H1 (cell line): ENCODE measurements around the gene TJP2. TPM values are rescaled to one million over a fixed set of nuclear protein-coding genes. Genes with fewer than 3 reads are reported as not detected.

Experiments used
- CTCF ChIA-PET: fragments of 300-600 bp; sonication (Branson Sonifier 250); formaldehyde crosslinking; loops from one replicate; lab custom pipeline; 2021; ENCODE audit not compliant: partially characterized antibody; lab: Charles Lee
- POLR2A ChIA-PET: fragments of 300-600 bp; sonication (Branson Sonifier 250); formaldehyde crosslinking; loops from one replicate; lab custom pipeline; 2021; ENCODE audit warnings: inconsistent platforms; ENCODE audit not compliant: partially characterized antibody; lab: Charles Lee
- DNase-seq, 2 experiments: peaks; one replicate each; pipeline versions ENCODE4 v3.0.0 to v3.0.0-alpha.2; 2010 to 2022; ENCODE audit warnings: low spot score in 2 of 2, low read depth in 1 of 2, mixed read lengths in 1 of 2
- FAIRE-seq: peaks from 2 replicates; lab custom pipeline; 2011; peaks lifted over from hg19 to GRCh38; lab: Jason Lieb, UNC
- H2AFZ ChIP-seq: 2 replicates; pipeline ENCODE4 v1.8.1; 2012; ENCODE audit warnings: low read length, inconsistent platforms
- H2AK5ac ChIP-seq: 2 replicates; pipeline ENCODE4 v1.6.1; 2013; ENCODE audit warnings: low read depth, low read length
- H2BK120ac ChIP-seq: replicated peaks from 2 replicates; pipeline ENCODE3; 2013; ENCODE audit warnings: low read depth, low read length, inconsistent platforms
- H2BK12ac ChIP-seq: 2 replicates; pipeline ENCODE4 v1.6.1; 2013; ENCODE audit warnings: low read depth, low read length
- H2BK15ac ChIP-seq: 2 replicates; pipeline ENCODE4 v1.6.1; 2013; ENCODE audit warnings: low read length
- H2BK20ac ChIP-seq: 2 replicates; pipeline ENCODE4 v1.6.1; 2013; ENCODE audit warnings: low read length
- H2BK5ac ChIP-seq: 2 replicates; pipeline ENCODE4 v1.6.1; 2013; ENCODE audit warnings: low read depth, low read length
- H3K14ac ChIP-seq: 2 replicates; pipeline ENCODE4 v1.6.1; 2013; ENCODE audit warnings: inconsistent platforms; ENCODE audit not compliant: insufficient read length
- H3K18ac ChIP-seq: 2 replicates; pipeline ENCODE4 v1.6.1; 2013; ENCODE audit warnings: low read length; ENCODE audit errors: extremely low read depth
- H3K23ac ChIP-seq: 2 replicates; pipeline ENCODE4 v1.6.1; 2013; ENCODE audit warnings: inconsistent platforms; ENCODE audit not compliant: insufficient read length
- H3K23me2 ChIP-seq: 2 replicates; pipeline ENCODE4 v1.6.1; 2013; ENCODE audit warnings: low read depth, low read length
- H3K27ac ChIP-seq: 2 replicates; pipeline ENCODE4 v1.6.1; 2011; ENCODE audit warnings: low read depth, low read length, inconsistent platforms
- H3K27me3 ChIP-seq, 4 experiments: replicated peaks in 1 of 4; 1 replicate in 1 of 4; 2 replicates in 3 of 4; pipeline versions ENCODE4 v1.6.1 to v1.8.1; 2011 to 2013; ENCODE audit warnings: low read length in 3 of 4, mild to moderate bottlenecking in 3 of 4, inconsistent platforms in 2 of 4, mixed read lengths in 2 of 4, moderate library complexity in 1 of 4; ENCODE audit not compliant: control insufficient read depth in 3 of 4, insufficient read depth in 3 of 4; ENCODE audit errors: extremely low read depth in 1 of 4
- H3K36me3 ChIP-seq, 4 experiments: 2 replicates each; pipeline versions ENCODE4 v1.6.1 to v1.8.1; 2011 to 2013; ENCODE audit warnings: mild to moderate bottlenecking in 4 of 4, low read length in 3 of 4, moderate library complexity in 2 of 4, control low read depth in 1 of 4, inconsistent platforms in 1 of 4; ENCODE audit not compliant: insufficient read depth in 4 of 4, control insufficient read depth in 2 of 4
- H3K4ac ChIP-seq: replicated peaks from 2 replicates; pipeline ENCODE3; 2013; ENCODE audit warnings: low read length, low read depth, mixed read lengths, inconsistent platforms; ENCODE audit not compliant: insufficient read length
- H3K4me1 ChIP-seq, 4 experiments: replicated peaks in 1 of 4; 1 replicate in 1 of 4; 2 replicates in 3 of 4; pipeline versions ENCODE4 v1.6.1 to v1.8.1; 2011 to 2013; ENCODE audit warnings: low read length in 3 of 4, inconsistent platforms in 2 of 4, mixed read lengths in 1 of 4; ENCODE audit not compliant: insufficient read depth in 4 of 4, control insufficient read depth in 3 of 4
- H3K4me2 ChIP-seq, 2 experiments: 2 replicates each; pipeline versions ENCODE4 v1.6.1 to v1.8.1; 2011 to 2013; ENCODE audit warnings: low read depth in 2 of 2, low read length in 2 of 2, control low read depth in 1 of 2, inconsistent platforms in 1 of 2, mild to moderate bottlenecking in 1 of 2; ENCODE audit not compliant: insufficient read depth in 1 of 2
- H3K4me3 ChIP-seq, 4 experiments: fragments of 200-600, 300-600 bp in 1 of 4; sonication (generic), shearing (Covaris generic), sonication (Bioruptor Twin) in 1 of 4; 2 replicates each; pipeline versions ENCODE4 v1.5.1 to v1.8.1; 2011 to 2016; ENCODE audit warnings: low read length in 4 of 4, low read depth in 3 of 4, control low read depth in 2 of 4, inconsistent platforms in 2 of 4, mild to moderate bottlenecking in 2 of 4, mixed read lengths in 1 of 4, moderate library complexity in 1 of 4; ENCODE audit not compliant: insufficient read depth in 2 of 4; ENCODE audit errors: extremely low read depth in 1 of 4
- H3K56ac ChIP-seq: replicated peaks from 2 replicates; pipeline ENCODE3; 2013; ENCODE audit warnings: low read depth, mild to moderate bottlenecking, mixed read lengths, low read length, inconsistent platforms; ENCODE audit not compliant: insufficient read length
- H3K79me1 ChIP-seq: 2 replicates; pipeline ENCODE4 v1.6.1; 2013; ENCODE audit warnings: low read depth, low read length, control low read depth
- H3K79me2 ChIP-seq, 2 experiments: 2 replicates each; pipeline versions ENCODE4 v1.6.1 to v1.8.1; 2012 to 2013; ENCODE audit warnings: low read length in 2 of 2, mild to moderate bottlenecking in 2 of 2, inconsistent platforms in 1 of 2; ENCODE audit not compliant: insufficient read depth in 2 of 2, control insufficient read depth in 1 of 2
- H3K9ac ChIP-seq, 4 experiments: replicated peaks in 1 of 4; 1 replicate in 1 of 4; 2 replicates in 3 of 4; pipeline versions ENCODE4 v1.6.1 to v1.8.1; 2011 to 2013; ENCODE audit warnings: low read depth in 3 of 4, low read length in 3 of 4, control low read depth in 2 of 4, mild to moderate bottlenecking in 2 of 4, moderate library complexity in 2 of 4, inconsistent platforms in 1 of 4; ENCODE audit errors: extremely low read depth in 1 of 4
- H3K9me3 ChIP-seq, 2 experiments: 2 replicates each; pipeline versions ENCODE4 v1.6.1 to v1.8.1; 2012 to 2013; ENCODE audit warnings: mild to moderate bottlenecking in 2 of 2, moderate library complexity in 2 of 2, control low read depth in 1 of 2, inconsistent platforms in 1 of 2, low read depth in 1 of 2, low read length in 1 of 2, mixed read lengths in 1 of 2; ENCODE audit not compliant: insufficient read depth in 2 of 2
- H4K20me1 ChIP-seq, 2 experiments: replicated peaks in 1 of 2; 2 replicates each; pipeline versions ENCODE3 to v1.8.1; 2011 to 2013; ENCODE audit warnings: inconsistent platforms in 2 of 2, low read length in 2 of 2, mild to moderate bottlenecking in 1 of 2; ENCODE audit not compliant: insufficient read depth in 2 of 2, control insufficient read depth in 1 of 2
- H4K5ac ChIP-seq: 2 replicates; pipeline ENCODE4 v1.6.1; 2013; ENCODE audit warnings: low read length, low read depth, mixed read lengths, inconsistent platforms; ENCODE audit not compliant: insufficient read length
- H4K8ac ChIP-seq: 2 replicates; pipeline ENCODE4 v1.8.0; 2013; ENCODE audit warnings: mild to moderate bottlenecking, moderate library complexity, low read length, inconsistent platforms; ENCODE audit not compliant: insufficient read depth; ENCODE audit errors: extremely low read depth
- H4K91ac ChIP-seq: replicated peaks from 2 replicates; pipeline ENCODE3; 2013; ENCODE audit warnings: low read length, mixed read lengths, inconsistent platforms; ENCODE audit not compliant: insufficient read length
- HDAC2 ChIP-seq, 2 experiments: fragments of 300-600 bp in 1 of 2; sonication (generic) in 1 of 2; IDR thresholded peaks; 2 replicates each; pipeline ENCODE4 v1.6.1; 2011 to 2012; ENCODE audit warnings: low read depth in 2 of 2, low read length in 2 of 2, mild to moderate bottlenecking in 2 of 2, moderate library complexity in 2 of 2, borderline replicate concordance in 1 of 2, inconsistent platforms in 1 of 2
- NRF1 ChIP-seq: IDR thresholded peaks from 2 replicates; pipeline ENCODE4 v1.6.1; 2011; ENCODE audit warnings: mild to moderate bottlenecking, low read depth, low read length, improper control_type of control experiment
- RXRA ChIP-seq: IDR thresholded peaks from 2 replicates; pipeline ENCODE4 v1.6.1; 2011; ENCODE audit warnings: low read depth, mild to moderate bottlenecking, low read length, moderate library complexity; ENCODE audit not compliant: insufficient read depth
- SIX5 ChIP-seq: IDR thresholded peaks from 2 replicates; pipeline ENCODE4 v1.6.1; 2011; ENCODE audit warnings: mild to moderate bottlenecking, low read depth, low read length
- TEAD4 ChIP-seq: IDR thresholded peaks from 2 replicates; pipeline ENCODE4 v1.6.1; 2012; ENCODE audit warnings: low read depth, low read length, inconsistent platforms, mixed read lengths
- WGBS, 2 experiments: shearing (Covaris generic) in 1 of 2; methylation state at CpG; one replicate each; pipeline versions ENCODE4 v1.1.6 to v1.1.7; 2013 to 2015; ENCODE audit warnings: low lambda C conversion rate in 2 of 2, mixed read lengths in 2 of 2, inconsistent platforms in 1 of 2, low coverage in 1 of 2, missing lambda C conversion rate in 1 of 2; ENCODE audit not compliant: insufficient replicate concordance in 2 of 2, insufficient coverage in 1 of 2, insufficient read length in 1 of 2; ENCODE audit errors: extremely low coverage in 1 of 2, missing lambda C conversion rate in 1 of 2; 5-methylcytosine and 5-hydroxymethylcytosine counted together
- polyA plus RNA-seq, 7 experiments: library from polyadenylated mRNA; depleted of rRNA in 3 of 7; stranded (reverse) in 5 of 7; unstranded in 2 of 7; fragments of >200 nt in 5 of 7; fragments of 200-250 nt in 2 of 7; gene quantifications; 1 replicate in 5 of 7; 2 replicates in 1 of 7; 4 replicates in 1 of 7; pipeline versions ENCODE4 v1.2.1 to v1.2.3, GENCODE V29; 2011 to 2013; ENCODE audit warnings: missing spikeins in 2 of 7, mixed read lengths in 2 of 7
- total RNA-seq: library from RNA; stranded (reverse); fragmentation: NEBNext Ultra II Directional; extraction: Animal tissue kit (Norgen Biotek cat#: 25700); gene quantifications from 2 replicates; pipeline ENCODE4 v1.2.1, GENCODE V29; 2021
- TF ChIP-seq, protein P1 (sequence below): IDR thresholded peaks from 2 replicates; pipeline ENCODE4 v1.6.1; 2012; ENCODE audit warnings: inconsistent platforms

TJP2 gene
- total and polyA plus RNA-seq, 2 of the 8 experiments (the other 6 are each of a cell fraction or from before 2014, with no cell fraction given): 54.9 to 137 TPM

DNA sequence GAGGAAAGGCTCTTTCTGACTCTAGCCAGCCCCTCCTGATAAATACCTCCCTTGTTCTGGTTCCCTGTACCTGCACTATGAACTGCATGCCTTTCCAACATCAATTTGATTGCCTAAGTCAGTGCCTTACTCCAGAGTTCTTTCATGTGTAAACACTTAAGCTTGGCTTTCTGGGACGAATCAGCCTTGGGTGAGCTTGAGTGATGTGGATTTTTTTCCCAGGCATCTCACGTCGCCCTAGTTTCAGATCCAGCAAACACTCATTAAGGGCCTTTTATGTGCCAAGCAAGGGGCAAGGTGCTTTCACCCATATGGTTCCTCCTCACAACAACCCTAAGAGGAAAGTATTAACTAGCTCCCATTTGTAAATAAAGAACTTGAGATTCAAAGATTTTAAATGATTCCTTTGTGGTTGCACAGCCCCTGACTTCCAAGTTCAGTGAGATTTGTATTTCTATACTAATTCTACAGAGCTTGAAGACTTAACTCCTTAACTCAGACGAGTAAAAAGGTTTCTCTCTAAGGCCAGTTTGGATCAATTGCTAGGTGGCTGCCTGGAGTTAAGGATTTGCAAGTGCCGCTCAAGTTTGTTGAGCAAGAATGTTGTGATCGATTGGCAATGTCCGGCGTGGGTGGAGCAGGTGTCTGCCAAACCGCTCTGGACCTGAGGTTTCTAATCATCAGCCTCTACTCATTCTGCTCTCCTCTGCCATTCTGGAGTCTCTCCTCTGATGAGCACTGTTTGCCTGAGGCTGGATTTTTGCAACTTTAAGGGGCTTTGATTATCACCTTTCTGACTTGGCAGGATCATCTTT, 20.2 kb upstream of the TJP2 start:
- H3K14ac ChIP-seq: no peak overlapping the region
- H3K9me3 ChIP-seq: no peaks in the 10 kb centered on the region
- H2BK15ac ChIP-seq: no peak overlapping the region
- H2BK20ac ChIP-seq: no peak overlapping the region
- H3K27me3 ChIP-seq: no peaks in the 10 kb centered on the region
- H3K4me1 ChIP-seq: peaks cover 0 to 11% (median 0%) of the 10 kb centered on the region in 4 experiments; a peak in 3 of 7 replicates
- H3K56ac ChIP-seq: no peak overlapping the region
- no peak overlapping the region for H2AFZ ChIP-seq
- H2BK12ac ChIP-seq: no peak overlapping the region
- H3K4ac ChIP-seq: no peak overlapping the region
- DNase-seq (no peak), FAIRE-seq (no peak)
- ChIA-PET CTCF (interaction anchor here (0.9 to 2.3 kb wide), 13 partner anchors 9 to 100 kb away, joined by 3 to 11 read pairs (median 4); no protein-coding TSS in a partner anchor), POLR2A (interaction anchor here (0.8 to 2.2 kb wide), 4 partner anchors 10 to 32 kb away, joined by 3 to 7 read pairs (median 4); no protein-coding TSS in a partner anchor)
- no peak overlapping the region for H3K23ac ChIP-seq
- no peak overlapping the region for H2BK5ac ChIP-seq
- H3K79me2 ChIP-seq: peaks cover 0 to 49% of the 10 kb centered on the region in 2 experiments; a peak in 2 of 4 replicates
- H2BK120ac ChIP-seq: no peak overlapping the region
- no peak overlapping the region for H3K18ac ChIP-seq
- H3K23me2 ChIP-seq: no peaks in the 10 kb centered on the region
- no peak overlapping the region for H2AK5ac ChIP-seq
- peaks cover 0 to 3% of the 10 kb centered on the region in 2 experiments for H4K20me1 ChIP-seq
- H4K5ac ChIP-seq: no peak overlapping the region
- no peak overlapping the region for H4K8ac ChIP-seq
- H3K79me1 ChIP-seq: peaks cover 3% of the 10 kb centered on the region
- no peak overlapping the region for H3K4me2 ChIP-seq
- no peak overlapping the region for H3K9ac ChIP-seq
- H4K91ac ChIP-seq: no peak overlapping the region
- no peak overlapping the region for H3K4me3 ChIP-seq
- H3K27ac ChIP-seq: no peak overlapping the region
- 90% methylated on average over 9 of the region's 9 CpGs; no CpG with 5 or more reads in 1 of the 2 experiments for WGBS, 2 experiments
- H3K36me3 ChIP-seq: peaks cover 0 to 10% (median 6%) of the 10 kb centered on the region in 4 experiments; a peak in 3 of 8 replicates
- TF ChIP-seq NRF1: no peak
- no peak for TF ChIP-seq RXRA
- TF ChIP-seq HDAC2 (IDR thresholded peaks at IDR 0.05; ENCODE audit: borderline replicate concordance in 1 of 2, low read depth in 2 of 2, low read length in 2 of 2): no peak
- TF ChIP-seq, protein P1, sequence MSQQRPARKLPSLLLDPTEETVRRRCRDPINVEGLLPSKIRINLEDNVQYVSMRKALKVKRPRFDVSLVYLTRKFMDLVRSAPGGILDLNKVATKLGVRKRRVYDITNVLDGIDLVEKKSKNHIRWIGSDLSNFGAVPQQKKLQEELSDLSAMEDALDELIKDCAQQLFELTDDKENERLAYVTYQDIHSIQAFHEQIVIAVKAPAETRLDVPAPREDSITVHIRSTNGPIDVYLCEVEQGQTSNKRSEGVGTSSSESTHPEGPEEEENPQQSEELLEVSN: no peak
- TF ChIP-seq TEAD4: no peak
- TF ChIP-seq SIX5: no peak
